A549 (cell line): ENCODE results near the gene LLCFC1. TPM values are rescaled to one million over a fixed set of nuclear protein-coding genes. Genes with fewer than 3 reads are reported as not detected.
"Not testable (repeated sequence)": the region's sequence is repeated elsewhere in the genome, so short reads cannot be mapped to it uniquely, and the experiment has no call there.

Experiments used
- ATAC-seq, 2 experiments: fragments of 200-7000 bp in 1 of 2; fragments of >200 bp in 1 of 2; cut with Nextera tagmentation in 1 of 2; cut with Tn5 transposase in 1 of 2; 3 replicates each; pipeline versions ENCODE4 v1.8.0 to v1.9.1; 2018 to 2020; ENCODE audit warnings: mild to moderate bottlenecking in 1 of 2, moderate library complexity in 1 of 2
- CTCF ChIA-PET: fragments of 300-600 bp; sonication (Branson Sonifier 250); formaldehyde crosslinking; extraction: SDS; loops from one replicate; lab custom pipeline; 2021; ENCODE audit warnings: antibody characterized with exemption, inconsistent platforms; lab: Yijun Ruan, JAX
- POLR2A ChIA-PET: fragments of 350-600 bp; formaldehyde crosslinking; extraction: SDS; loops from one replicate; lab custom pipeline; 2021; ENCODE audit warnings: antibody characterized with exemption, inconsistent platforms; lab: Yijun Ruan, JAX
- DNase-seq, 2 experiments: peaks; one replicate each; pipeline versions ENCODE4 v3.0.0 to v3.0.0-alpha.2; 2011 to 2016; ENCODE audit warnings: low read depth in 1 of 2, low spot score in 1 of 2
- FAIRE-seq: peaks from 2 replicates; lab custom pipeline; 2011; peaks lifted over from hg19 to GRCh38; lab: Jason Lieb, UNC
- H3K27ac ChIP-seq, 2 experiments: fragments of >200 bp; sonication (Bioruptor Twin); formaldehyde crosslinking; 3 replicates each; pipeline ENCODE4 v1.5.1; 2016 to 2017
- H3K4me1 ChIP-seq: fragments of >200 bp; sonication (Bioruptor Twin); formaldehyde crosslinking; 3 replicates; pipeline ENCODE4 v1.6.1; 2016
- H3K4me2 ChIP-seq: fragments of >200 bp; sonication (Bioruptor Twin); formaldehyde crosslinking; 3 replicates; pipeline ENCODE4 v1.6.1; 2016
- H3K4me3 ChIP-seq: fragments of >200 bp; sonication (Bioruptor Twin); formaldehyde crosslinking; 3 replicates; pipeline ENCODE4 v1.5.1; 2016
- H3K9me3 ChIP-seq: fragments of >200 bp; sonication (Bioruptor Twin); formaldehyde crosslinking; 3 replicates; pipeline ENCODE4 v1.6.1; 2016
- ATOH8 ChIP-seq: fragments of 250-450 bp; sonication (Bioruptor Pico); IDR thresholded peaks from 2 replicates; pipeline ENCODE4 v1.5.0; 2020; ENCODE audit warnings: low read depth, mild to moderate bottlenecking, moderate library complexity
- BCL3 ChIP-seq: fragments of >200 bp; sonication (Bioruptor Twin); formaldehyde crosslinking; IDR thresholded peaks from 3 replicates; pipeline ENCODE4 v1.6.1; 2016
- CBX2 ChIP-seq: fragments of 200-600 bp; sonication (generic); IDR thresholded peaks from 2 replicates; pipeline ENCODE4 v1.6.1; 2016; ENCODE audit warnings: low read depth, mild to moderate bottlenecking, borderline replicate concordance
- CHD4 ChIP-seq: fragments of 200-600 bp; sonication (generic); IDR thresholded peaks from 2 replicates; pipeline ENCODE4 v1.6.1; 2016; ENCODE audit warnings: antibody characterized with exemption, mild to moderate bottlenecking, borderline replicate concordance
- E2F6 ChIP-seq: IDR thresholded peaks from 2 replicates; pipeline ENCODE4 v1.6.1; 2012; ENCODE audit warnings: low read depth, borderline replicate concordance
- EHMT2 ChIP-seq: fragments of 200-600 bp; sonication (generic); IDR thresholded peaks from 2 replicates; pipeline ENCODE4 v1.6.1; 2016; ENCODE audit warnings: antibody characterized with exemption, low read depth, mild to moderate bottlenecking, moderate library complexity
- EP300 ChIP-seq, 2 experiments: fragments of >200 bp; sonication (Bioruptor Twin); formaldehyde crosslinking; IDR thresholded peaks; 2 replicates in 1 of 2; 3 replicates in 1 of 2; pipeline ENCODE4 v1.6.1; 2016 to 2017
- ESRRA ChIP-seq: fragments of 150-350 bp; IDR thresholded peaks from 2 replicates; pipeline ENCODE4 v1.6.1; 2014; ENCODE audit warnings: mild to moderate bottlenecking, low read length, borderline replicate concordance
- FOSL2 ChIP-seq, 2 experiments: fragments of 450-650 bp in 1 of 2; fragments of >200 bp in 1 of 2; sonication (Bioruptor Twin) in 1 of 2; formaldehyde crosslinking; IDR thresholded peaks; 2 replicates each; pipeline versions ENCODE4 v1.5.0 to v1.6.1; 2016 to 2020; ENCODE audit warnings: mild to moderate bottlenecking in 1 of 2, moderate library complexity in 1 of 2
- FOXS1 ChIP-seq: fragments of 250-450 bp; sonication (Bioruptor Pico); IDR thresholded peaks from 2 replicates; pipeline ENCODE4 v1.5.0; 2020; ENCODE audit warnings: mild to moderate bottlenecking, moderate library complexity
- GATA3 ChIP-seq: IDR thresholded peaks from 2 replicates; pipeline ENCODE4 v1.6.1; 2012; ENCODE audit warnings: borderline replicate concordance
- JUN ChIP-seq, 2 experiments: fragments of >200 bp; sonication (Bioruptor Twin); formaldehyde crosslinking; IDR thresholded peaks; 2 replicates in 1 of 2; 3 replicates in 1 of 2; pipeline ENCODE4 v1.6.1; 2016 to 2017
- JUNB ChIP-seq: fragments of >200 bp; sonication (Bioruptor Twin); formaldehyde crosslinking; IDR thresholded peaks from 2 replicates; pipeline ENCODE4 v1.6.1; 2016
- KDM5A ChIP-seq: fragments of 200-600 bp; sonication (generic); IDR thresholded peaks from 2 replicates; pipeline ENCODE4 v1.6.1; 2016; ENCODE audit warnings: antibody characterized with exemption, mild to moderate bottlenecking
- MAFK ChIP-seq: fragments of 450-650 bp; IDR thresholded peaks from 2 replicates; pipeline ENCODE4 v1.6.1; 2014; ENCODE audit not compliant: partially characterized antibody
- MYC ChIP-seq: IDR thresholded peaks from 2 replicates; pipeline ENCODE4 v1.6.1; 2012; ENCODE audit warnings: mild to moderate bottlenecking, inconsistent platforms, low read length, improper control_type of control experiment, borderline replicate concordance
- NFE2L2 ChIP-seq: fragments of 150-350 bp; conservative IDR thresholded peaks from 2 replicates; pipeline ENCODE4 v1.6.1; 2014; ENCODE audit warnings: low read length
- RCOR1 ChIP-seq: fragments of 150-350 bp; IDR thresholded peaks from 2 replicates; pipeline ENCODE4 v1.6.1; 2014; ENCODE audit warnings: antibody characterized with exemption, low read length, low read depth
- REST ChIP-seq: fragments of 200-600 bp; sonication (generic); IDR thresholded peaks from 2 replicates; pipeline ENCODE4 v1.6.1; 2016; ENCODE audit warnings: antibody characterized with exemption, mild to moderate bottlenecking, moderate library complexity
- SREBF2 ChIP-seq: fragments of 450-650 bp; IDR thresholded peaks from 2 replicates; pipeline ENCODE4 v1.6.1; 2014; ENCODE audit warnings: mild to moderate bottlenecking, moderate library complexity
- TP53 ChIP-seq: fragments of 250-450 bp; sonication (Bioruptor Pico); IDR thresholded peaks from 2 replicates; pipeline ENCODE4 v1.5.0; 2021; ENCODE audit warnings: mild to moderate bottlenecking, moderate library complexity
- ZFP36 ChIP-seq: fragments of 450-650 bp; IDR thresholded peaks from 2 replicates; pipeline ENCODE4 v1.6.1; 2014; ENCODE audit warnings: borderline replicate concordance; ENCODE audit not compliant: partially characterized antibody
- ZNF302 ChIP-seq: fragments of 250-450 bp; sonication (Bioruptor Pico); IDR thresholded peaks from 2 replicates; pipeline ENCODE4 v1.9.0; 2021; ENCODE audit warnings: inconsistent platforms, mild to moderate bottlenecking, moderate library complexity
- WGBS: methylation state at CpG from one replicate; pipeline ENCODE4 v1.1.6; 2017; ENCODE audit errors: missing lambda C conversion rate; 5-methylcytosine and 5-hydroxymethylcytosine counted together
- polyA plus RNA-seq, 4 experiments: library from polyadenylated mRNA; depleted of rRNA in 3 of 4; stranded (reverse); fragments of >200 nt; fragmentation: RNase III in 1 of 4; extraction: RNeasy Plus Mini Kit Qiagen cat#74134 plus additional on column Dnase treatment in 1 of 4; gene quantifications; 2 replicates in 3 of 4; 3 replicates in 1 of 4; pipeline ENCODE4 v1.2.3, GENCODE V29; 2011 to 2017

Gene LLCFC1
- polyA plus RNA-seq, 2 of the 4 experiments (the other 2 are of a cell fraction) = not detected

GRCh38 chr7:142968229-142968628 lies 28.9 kb downstream of the LLCFC1 start (continued):
- no peak for TF ChIP-seq JUN (IDR thresholded peaks at IDR 0.05)
- TF ChIP-seq ZFP36 = no peak
- TF ChIP-seq RCOR1 = no peak
- TF ChIP-seq TP53 (CRISPR knock-in tag) = no peak
- TF ChIP-seq BCL3 = no peak
- TF ChIP-seq FOSL2 (IDR thresholded peaks at IDR 0.05) = no peak
- no peak for TF ChIP-seq FOSL2 (CRISPR knock-in tag; IDR thresholded peaks at IDR 0.05)
- TF ChIP-seq CHD4 = no peak
- no peak for TF ChIP-seq NFE2L2

GRCh38 chr7:142969183-142969582 lies 29.9 kb downstream of the LLCFC1 start:
- no peak for ATAC-seq
- no peak overlapping the region for H3K4me2 ChIP-seq
- no peak overlapping the region for H3K27ac ChIP-seq
- ChIA-PET POLR2A (no interaction called here), CTCF (no interaction called here)
- DNase-seq = no peak
- TF ChIP-seq EP300 (IDR thresholded peaks at IDR 0.05) (no peak), GATA3 (no peak), FOXS1 (no peak), CBX2 (no peak), ATOH8 (no peak), MYC (no peak), KDM5A (no peak), JUN (IDR thresholded peaks at IDR 0.05) (no peak), JUNB (no peak), ESRRA (no peak)
- H3K4me1 ChIP-seq = no peaks in the 10 kb centered on the region
- WGBS = 18% methylated on average over 4 of the region's 4 CpGs
- no peaks in the 10 kb centered on the region for H3K9me3 ChIP-seq
- H3K4me3 ChIP-seq = no peak overlapping the region
- no peak for FAIRE-seq

- Histone ChIP-seq H3K9me3 (no peaks in the 10 kb centered on the region), H3K27ac (no peak overlapping the region), H3K4me3 (no peak overlapping the region), H3K4me2 (no peak overlapping the region), H3K4me1 (no peaks in the 10 kb centered on the region)
- ChIA-PET CTCF (no interaction called here), POLR2A (no interaction called here)
- ATAC-seq (no peak), DNase-seq (no peak), FAIRE-seq (no peak)
- 1% methylated on average over 3 of the region's 3 CpGs for WGBS
- TF ChIP-seq SREBF2 = no peak
- TF ChIP-seq EHMT2 = no peak
- no peak for TF ChIP-seq REST
- TF ChIP-seq ZNF302 = no peak
- no peak for TF ChIP-seq MAFK
- TF ChIP-seq E2F6 = no peak
- TF ChIP-seq, all 56 proteins: peak for 0
Measured at GRCh38 chr7:142974626-142975025, 35.3 kb downstream of the LLCFC1 start.

GRCh38 chr7:142978402-142978801 lies 39.1 kb downstream of the LLCFC1 start:
- POLR2A ChIA-PET, DNase-seq, H3K9me3 ChIP-seq, H3K4me3 ChIP-seq, H3K4me1 ChIP-seq, CTCF ChIA-PET, FAIRE-seq, ATAC-seq, H3K4me2 ChIP-seq, H3K27ac ChIP-seq: not testable (repeated sequence)
- 34% methylated on average over 4 of the region's 4 CpGs for WGBS
